GM12891 (cell line): ENCODE results near the gene MBNL2.
A peak's percentile ranks its signal among the peaks of the same experiment; 100 is the strongest.
"Not testable (repeated sequence)": the region's sequence is repeated elsewhere in the genome, so short reads cannot be mapped to it uniquely, and the experiment has no call there.

Experiments
- DNase-seq: peaks from one replicate; pipeline ENCODE4 v3.0.0; 2011; ENCODE audit warnings: low spot score; ENCODE audit not compliant: insufficient read length
- FAIRE-seq: peaks from 2 replicates; lab custom pipeline; 2011; peaks lifted over from hg19 to GRCh38; lab: Jason Lieb, UNC
- PAX5 ChIP-seq: IDR thresholded peaks from 2 replicates; pipeline ENCODE4 v1.6.1; 2011; ENCODE audit warnings: low read length, moderate library complexity, mild to moderate bottlenecking; ENCODE audit not compliant: insufficient read depth, severe bottlenecking
- POLR2A ChIP-seq: IDR thresholded peaks from 2 replicates; pipeline ENCODE4 v1.6.1; 2011; ENCODE audit warnings: low read depth, low read length, control low read depth
- POLR2AphosphoS5 ChIP-seq: IDR thresholded peaks from 2 replicates; pipeline ENCODE4 v1.6.1; 2011; ENCODE audit warnings: low read depth, low read length, control low read depth
- POU2F2 ChIP-seq: IDR thresholded peaks from 2 replicates; pipeline ENCODE4 v1.6.1; 2011; ENCODE audit warnings: low read depth, mild to moderate bottlenecking, control low read depth, low read length, moderate library complexity
- SPI1 ChIP-seq: IDR thresholded peaks from 2 replicates; pipeline ENCODE4 v1.6.1; 2011; ENCODE audit warnings: low read depth, low read length, control low read depth
- TAF1 ChIP-seq: IDR thresholded peaks from 2 replicates; pipeline ENCODE4 v1.6.1; 2011; ENCODE audit warnings: low read depth, low read length, control low read depth

MBNL2 gene

GRCh38 chr13:97347255-97347932, 125.3 kb downstream of the MBNL2 start:
- TF ChIP-seq SPI1 = no peak
- no peak for TF ChIP-seq POLR2AphosphoS5
- no peak for TF ChIP-seq TAF1
- no peak for FAIRE-seq
- DNase-seq = no peak

DNA sequence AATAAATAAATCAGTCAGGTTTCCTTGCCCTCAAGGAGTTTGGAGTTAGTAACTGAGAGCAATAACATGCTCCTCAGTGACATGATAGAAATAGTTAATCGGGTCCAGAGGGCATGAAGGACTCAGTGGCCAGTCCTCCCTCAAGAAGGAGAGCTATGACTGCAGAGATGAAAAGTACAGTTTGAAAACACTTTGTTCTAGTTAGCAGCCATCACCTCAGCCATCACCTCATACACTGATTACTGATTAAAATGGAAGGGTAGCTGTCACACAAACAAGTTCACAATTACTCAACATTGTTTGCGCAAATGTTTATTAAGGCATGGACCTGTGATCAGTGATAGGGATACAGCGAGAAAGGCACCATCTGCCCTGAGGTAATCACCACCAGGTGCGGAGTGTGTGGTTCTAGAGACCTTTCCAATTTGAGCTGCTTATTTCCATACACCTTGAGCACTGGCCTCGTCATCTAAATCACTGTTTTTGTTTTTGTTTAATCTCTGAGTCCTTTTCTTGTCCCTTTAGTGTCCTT, 126.5 kb downstream of the MBNL2 start:
- FAIRE-seq = no peak
- no peak for DNase-seq
- no peak for TF ChIP-seq PAX5
- no peak for TF ChIP-seq POU2F2
- TF ChIP-seq SPI1 = no peak
- no peak for TF ChIP-seq TAF1
- no peak for TF ChIP-seq POLR2AphosphoS5
- TF ChIP-seq POLR2A = no peak

DNA sequence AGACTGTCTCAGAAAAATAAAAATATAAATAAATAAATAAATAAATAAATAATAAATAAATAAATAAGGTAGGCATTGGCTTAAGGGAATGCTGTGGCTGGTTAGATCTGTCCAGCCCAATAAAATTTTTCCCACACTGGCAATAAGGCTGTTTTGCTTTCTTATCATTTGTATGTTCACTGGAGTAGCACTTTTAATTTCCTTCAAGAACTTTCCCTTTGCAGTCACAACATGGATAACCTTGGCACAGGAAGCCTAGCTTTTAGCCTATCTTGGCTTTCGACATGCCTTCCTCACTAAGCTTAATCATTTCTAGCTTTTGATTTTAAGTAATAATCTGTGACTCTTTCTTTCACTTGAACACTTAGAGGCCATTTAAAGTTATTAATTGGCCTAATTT, 129.9 kb downstream of the MBNL2 start:
- not testable (repeated sequence) for DNase-seq, FAIRE-seq

- DNase-seq = no peak
- TF ChIP-seq POLR2AphosphoS5 = no peak
- no peak for TF ChIP-seq POU2F2
- no peak for TF ChIP-seq POLR2A
- TF ChIP-seq PAX5 = no peak
- TF ChIP-seq TAF1 = no peak
- no peak for TF ChIP-seq SPI1
- no peak for FAIRE-seq
Observed at GRCh38 chr13:97352815-97353214, 130.7 kb downstream of the MBNL2 start.

DNA sequence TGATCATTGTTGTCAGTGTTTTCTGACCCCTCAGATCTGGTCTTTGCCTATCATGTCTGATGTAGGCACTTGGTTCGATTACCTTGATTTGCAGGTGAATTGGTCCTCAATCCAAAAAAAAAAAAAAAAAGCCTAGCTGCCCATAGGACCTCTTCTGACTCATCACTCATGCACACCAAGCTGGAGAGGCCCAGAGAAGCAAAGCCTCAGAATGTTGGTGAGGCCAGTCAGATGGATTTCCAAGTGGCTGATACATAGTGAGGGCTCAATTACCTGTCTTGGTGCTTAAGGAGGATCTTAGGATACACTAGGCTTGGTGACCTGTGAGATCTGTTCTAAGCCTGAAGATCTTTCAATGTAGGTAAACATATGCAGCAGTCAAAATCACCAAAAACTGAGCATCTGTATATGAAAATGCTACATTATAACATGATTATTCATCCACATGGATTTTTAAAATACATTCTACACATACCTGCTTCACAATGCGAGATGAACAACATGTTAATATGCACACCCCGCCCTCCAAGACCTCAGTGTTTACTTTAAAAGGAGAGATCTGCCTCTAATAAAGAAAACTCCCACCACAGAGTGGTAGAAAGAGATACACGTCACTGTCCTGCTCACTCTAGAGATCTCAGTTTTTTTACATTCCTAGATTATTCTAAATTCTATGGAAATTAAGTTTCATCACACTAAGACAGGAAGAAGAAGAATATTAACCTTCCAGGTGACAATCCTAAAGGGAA, 132.0 kb downstream of the MBNL2 start:
- FAIRE-seq (no peak), DNase-seq (no peak)
- TF ChIP-seq POLR2AphosphoS5 = no peak
- no peak for TF ChIP-seq POLR2A
- TF ChIP-seq PAX5 = no peak

- TF ChIP-seq TAF1 (no peak), POU2F2 (no peak), SPI1 (no peak), POLR2A (no peak), PAX5 (no peak), POLR2AphosphoS5 (no peak)
- no peak for DNase-seq
- FAIRE-seq = no peak
Observed at GRCh38 chr13:97354808-97355207, 132.7 kb downstream of the MBNL2 start.

- DNase-seq = no peak
- TF ChIP-seq PAX5 (no peak), SPI1 (no peak), POLR2A (no peak), POLR2AphosphoS5 (no peak), POU2F2 (no peak), TAF1 (no peak)
- no peak for FAIRE-seq
Observed at GRCh38 chr13:97356592-97356991, 134.5 kb downstream of the MBNL2 start.

DNA sequence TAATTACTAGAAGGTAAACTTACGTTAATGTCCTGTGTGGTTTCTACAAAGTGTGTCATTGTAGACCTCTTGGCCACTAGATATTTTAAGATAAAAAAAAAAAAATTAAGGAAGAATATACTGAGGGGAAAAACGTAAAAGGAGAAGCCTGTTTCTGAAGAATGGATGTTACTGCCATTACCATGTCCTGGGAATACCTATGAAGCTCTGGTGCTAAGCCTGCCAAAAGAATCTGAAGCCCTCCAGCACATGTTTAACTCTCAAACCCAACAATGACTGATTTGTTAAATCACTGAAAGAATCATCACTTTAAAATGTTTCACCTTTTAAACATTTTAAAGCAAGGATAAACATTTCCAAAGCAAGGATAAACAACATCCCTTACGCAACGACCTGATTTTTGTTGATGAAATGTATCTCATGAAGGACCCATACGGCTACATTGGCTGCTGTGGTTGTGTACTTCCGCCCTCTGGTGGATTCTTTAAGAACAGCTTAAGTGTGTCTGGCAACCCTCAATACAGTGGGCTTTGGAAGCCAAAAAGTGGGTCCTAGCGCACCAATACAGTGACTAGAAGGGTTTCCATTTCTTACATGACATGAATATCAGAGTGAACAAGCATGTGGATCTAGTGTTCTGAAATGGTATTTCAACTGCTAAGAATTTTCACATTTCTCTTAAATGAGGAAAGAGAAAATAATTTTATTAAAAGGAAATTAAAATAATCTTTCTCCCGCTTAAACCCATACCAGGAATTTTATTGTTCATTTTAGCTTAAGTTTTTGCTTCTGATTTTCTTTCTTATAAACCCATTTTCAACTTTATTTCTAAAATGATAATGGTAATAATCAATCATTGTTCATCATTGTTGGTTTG, 137.3 kb downstream of the MBNL2 start:
- peak; percentile 92 for FAIRE-seq
- DNase-seq = no peak
- no peak for TF ChIP-seq SPI1
- no peak for TF ChIP-seq TAF1
- TF ChIP-seq PAX5 = no peak
- no peak for TF ChIP-seq POLR2A
- TF ChIP-seq POU2F2 = no peak
- TF ChIP-seq POLR2AphosphoS5 = no peak

DNA sequence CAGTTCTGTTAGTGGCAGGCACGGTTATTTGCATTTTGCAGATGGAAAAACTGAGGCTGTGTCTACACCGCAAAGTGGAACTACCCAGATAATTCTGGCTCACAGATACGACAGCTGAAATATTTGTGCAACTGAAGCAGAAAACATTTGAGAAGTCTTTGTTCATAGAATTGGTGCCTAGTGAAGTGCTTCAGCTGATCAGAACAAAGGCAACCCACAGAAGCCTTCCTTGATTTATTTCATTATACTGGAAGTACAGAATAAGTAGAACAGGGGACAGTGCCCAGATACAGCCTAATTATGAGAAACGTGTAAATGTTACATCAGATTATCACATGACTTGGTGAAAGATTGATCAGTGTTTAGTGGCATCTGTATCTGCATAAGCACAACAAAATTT, 138.5 kb downstream of the MBNL2 start:
- DNase-seq (no peak), FAIRE-seq (no peak)
- TF ChIP-seq POLR2A = no peak
- TF ChIP-seq POLR2AphosphoS5 = no peak
- no peak for TF ChIP-seq TAF1
- TF ChIP-seq PAX5 = no peak
- no peak for TF ChIP-seq SPI1
- no peak for TF ChIP-seq POU2F2

GRCh38 chr13:97364031-97364430, 141.9 kb downstream of the MBNL2 start:
- no peak for FAIRE-seq
- TF ChIP-seq POLR2A (no peak), POU2F2 (no peak), PAX5 (no peak), TAF1 (no peak)
- no peak for DNase-seq
